RWPE1 (cell line): ENCODE data around the gene CASP3.

Experiments
- CTCF ChIA-PET: fragments of 350-600 bp; sonication (Branson Sonifier 250); formaldehyde crosslinking; extraction: SDS; loops from one replicate; lab custom pipeline; 2021; lab: Yijun Ruan, JAX
- POLR2A ChIA-PET: fragments of 400-600 bp; formaldehyde crosslinking; extraction: SDS; loops from one replicate; lab custom pipeline; 2020; ENCODE audit warnings: antibody characterized with exemption; ENCODE audit not compliant: low non-redundant PET; lab: Yijun Ruan, JAX
- DNase-seq: peaks from one replicate; pipeline ENCODE4 v3.0.0; 2012; ENCODE audit warnings: low spot score
- H3K27ac ChIP-seq: fragments of 450-650 bp; 2 replicates; pipeline ENCODE4 v1.5.1; 2017
- CTCF ChIP-seq: fragments of 450-650 bp; conservative IDR thresholded peaks from 2 replicates; pipeline ENCODE4 v1.5.1; 2017; ENCODE audit warnings: low read depth, mild to moderate bottlenecking

CASP3 gene

GRCh38 chr4:184648054-184648312 is 1.3 kb downstream of the CASP3 start:
- H3K27ac ChIP-seq = peak overlapping the region; percentile 95
- DNase-seq = no peak
- ChIA-PET POLR2A (interaction anchor here (1.7 kb wide), 1 partner anchor 111 kb away, joined by 3 read pairs; no protein-coding TSS in a partner anchor), CTCF (no interaction called here)
- no peak for TF ChIP-seq CTCF

- ChIA-PET CTCF (interaction anchor here (0.6 kb wide), 1 partner anchor 323 kb away, joined by 3 read pairs; no protein-coding TSS in a partner anchor), POLR2A (interaction anchor here (1.7 kb wide), 1 partner anchor 110 kb away, joined by 3 read pairs; no protein-coding TSS in a partner anchor)
- H3K27ac ChIP-seq = peak overlapping the region; percentile 95
- no peak for DNase-seq
- no peak for TF ChIP-seq CTCF
Observed at GRCh38 chr4:184647266-184648053, 1.8 kb downstream of the CASP3 start.

- no peak for DNase-seq
- ChIA-PET CTCF (no interaction called here), POLR2A (no interaction called here)
- no peak for TF ChIP-seq CTCF
- no peak overlapping the region for H3K27ac ChIP-seq
Observed at GRCh38 chr4:184645904-184646610, 3.2 kb downstream of the CASP3 start.

GRCh38 chr4:184644553-184645307 is 4.5 kb downstream of the CASP3 start:
- ChIA-PET CTCF (no interaction called here), POLR2A (no interaction called here)
- TF ChIP-seq CTCF = no peak
- no peak for DNase-seq
- H3K27ac ChIP-seq = no peak overlapping the region

GRCh38 chr4:184643731-184644130 is 5.5 kb downstream of the CASP3 start:
- DNase-seq = no peak
- no peak overlapping the region for H3K27ac ChIP-seq
- ChIA-PET CTCF (no interaction called here), POLR2A (no interaction called here)
- TF ChIP-seq CTCF = no peak

- ChIA-PET POLR2A (no interaction called here), CTCF (no interaction called here)
- no peak for TF ChIP-seq CTCF
- H3K27ac ChIP-seq = no peak overlapping the region
- DNase-seq = no peak
Observed at GRCh38 chr4:184641451-184641850, 7.8 kb downstream of the CASP3 start.
